Measurements from ENCODE around the gene NKIRAS1.
A peak's percentile ranks its signal among the peaks of the same experiment; 100 is the strongest.

Gene NKIRAS1

GRCh38 chr3:23916886-23917678 lies at the start of gene NKIRAS1, which contains the start of gene RPL15:
NKIRAS1 (minus strand) TSS chr3:23916990; CDS start chr3:23910904, 6,086 bp downstream.
RPL15 (plus strand) TSS chr3:23917132; CDS start chr3:23917860, 728 bp downstream.
- peak; percentile 85 for DNase-seq (ENCODE audit: insufficient read length, low spot score)

GRCh38 chr3:23966328-23966727 lies 49.5 kb upstream of the NKIRAS1 start:
- no peak for DNase-seq (ENCODE audit: insufficient read length, low spot score)
- no peak for FAIRE-seq

More at GRCh38 chr3:23916886-23917678, at the start of gene NKIRAS1, which contains the start of gene RPL15:
- peak; percentile 84 for FAIRE-seq

- FAIRE-seq (no peak), DNase-seq (ENCODE audit: insufficient read length, low spot score) (no peak)
These were observed 47.9 kb upstream of the NKIRAS1 start for GRCh38 chr3:23964537-23965235.

GRCh38 chr3:23961913-23962312 lies 45.1 kb upstream of the NKIRAS1 start:
- no peak for DNase-seq (ENCODE audit: insufficient read length, low spot score)
- FAIRE-seq, result no peak

- FAIRE-seq (no peak), DNase-seq (ENCODE audit: insufficient read length, low spot score) (no peak)
These were observed 44.3 kb upstream of the NKIRAS1 start for GRCh38 chr3:23961066-23961465.

- no peak for FAIRE-seq
- DNase-seq (ENCODE audit: insufficient read length, low spot score), result no peak
These were observed 43.9 kb upstream of the NKIRAS1 start for GRCh38 chr3:23960649-23961048.

- DNase-seq (ENCODE audit: insufficient read length, low spot score), result no peak
- no peak for FAIRE-seq
These were observed 42.5 kb upstream of the NKIRAS1 start for GRCh38 chr3:23959135-23959900.

- FAIRE-seq (no peak), DNase-seq (ENCODE audit: insufficient read length, low spot score) (no peak)
These were observed 39.9 kb upstream of the NKIRAS1 start for GRCh38 chr3:23956701-23957100.

GRCh38 chr3:23954144-23954543 lies 37.4 kb upstream of the NKIRAS1 start:
- FAIRE-seq (no peak), DNase-seq (ENCODE audit: insufficient read length, low spot score) (no peak)

- peak; percentile 71 for FAIRE-seq
- DNase-seq (ENCODE audit: insufficient read length, low spot score), result no peak
These were observed 36.7 kb upstream of the NKIRAS1 start for GRCh38 chr3:23953523-23953922.

GRCh38 chr3:23952646-23953045 lies 35.9 kb upstream of the NKIRAS1 start:
- FAIRE-seq (peak; percentile 86), DNase-seq (ENCODE audit: insufficient read length, low spot score) (no peak)

- FAIRE-seq, result peak; percentile 93
- DNase-seq (ENCODE audit: insufficient read length, low spot score), result no peak
These were observed 33.5 kb upstream of the NKIRAS1 start for GRCh38 chr3:23950293-23950692.

GRCh38 chr3:23949784-23950183 lies 33.0 kb upstream of the NKIRAS1 start:
- FAIRE-seq, result peak; percentile 89

GRCh38 chr3:23948761-23949160 lies 32.0 kb upstream of the NKIRAS1 start:
- FAIRE-seq (no peak), DNase-seq (ENCODE audit: insufficient read length, low spot score) (no peak)

More at GRCh38 chr3:23949784-23950183, 33.0 kb upstream of the NKIRAS1 start:
- DNase-seq (ENCODE audit: insufficient read length, low spot score), result no peak

GRCh38 chr3:23945913-23946687 lies 29.3 kb upstream of the NKIRAS1 start:
- peak; percentile 80 for FAIRE-seq
- DNase-seq (ENCODE audit: insufficient read length, low spot score), result peak; percentile 87

- FAIRE-seq, result no peak
These were observed 28.8 kb upstream of the NKIRAS1 start for GRCh38 chr3:23945663-23945912.

GRCh38 chr3:23944861-23945662 lies 28.3 kb upstream of the NKIRAS1 start, which contains the start of gene NR1D2:
NR1D2 (plus strand) TSS chr3:23945286; CDS start chr3:23945579, 293 bp downstream.
- FAIRE-seq (peak; percentile 62), DNase-seq (ENCODE audit: insufficient read length, low spot score) (peak; percentile 82)

More at GRCh38 chr3:23945663-23945912, 28.8 kb upstream of the NKIRAS1 start:
- no peak for DNase-seq (ENCODE audit: insufficient read length, low spot score)

GRCh38 chr3:23944007-23944783 lies 27.4 kb upstream of the NKIRAS1 start:
- no peak for DNase-seq (ENCODE audit: insufficient read length, low spot score)
- peak; percentile 67 for FAIRE-seq

- DNase-seq (ENCODE audit: insufficient read length, low spot score) (no peak), FAIRE-seq (no peak)
These were observed 25.8 kb upstream of the NKIRAS1 start for GRCh38 chr3:23942546-23942945.

All from GM19239 (cell line).